Neuronal stem cell (in vitro differentiated cells): ENCODE data around the gene PRORP.

Source experiments
- DNase-seq: peaks from one replicate; pipeline ENCODE4 v3.0.0-alpha.2; 2013; ENCODE audit warnings: low spot score
- H2AFZ ChIP-seq: one replicate; pipeline ENCODE4 v1.6.1; 2013; ENCODE audit warnings: mild to moderate bottlenecking, low read length, inconsistent platforms
- H2AK5ac ChIP-seq: 2 replicates; pipeline ENCODE4 v1.6.1; 2013; ENCODE audit warnings: low read depth, mild to moderate bottlenecking, inconsistent platforms, low read length, moderate library complexity, mixed read lengths
- H2BK120ac ChIP-seq: 2 replicates; pipeline ENCODE4 v1.6.1; 2013; ENCODE audit warnings: low read depth, mild to moderate bottlenecking, inconsistent platforms, low read length, moderate library complexity, mixed read lengths
- H2BK12ac ChIP-seq: one replicate; pipeline ENCODE4 v1.6.1; 2013; ENCODE audit warnings: low read length, inconsistent platforms
- H2BK15ac ChIP-seq: 2 replicates; pipeline ENCODE4 v1.6.1; 2013; ENCODE audit warnings: mild to moderate bottlenecking, low read length, inconsistent platforms, mixed read lengths
- H2BK5ac ChIP-seq: one replicate; pipeline ENCODE4 v1.6.1; 2013; ENCODE audit warnings: inconsistent platforms, mild to moderate bottlenecking, low read length, moderate library complexity
- H3K14ac ChIP-seq: one replicate; pipeline ENCODE4 v1.6.1; 2013; ENCODE audit warnings: low read length, inconsistent platforms
- H3K18ac ChIP-seq: 2 replicates; pipeline ENCODE4 v1.6.1; 2013; ENCODE audit warnings: low read length, inconsistent platforms
- H3K23ac ChIP-seq: 2 replicates; pipeline ENCODE4 v1.6.1; 2013; ENCODE audit warnings: low read depth, mild to moderate bottlenecking, mixed read lengths, low read length, inconsistent platforms; ENCODE audit not compliant: poor library complexity
- H3K27ac ChIP-seq: replicated peaks from 3 replicates; pipeline ENCODE4 v1.5.1; 2013; ENCODE audit warnings: low read length, inconsistent platforms
- H3K27me3 ChIP-seq, 3 experiments: 2 replicates each; pipeline ENCODE4 v1.6.1; 2013; ENCODE audit warnings: low read length in 3 of 3, mild to moderate bottlenecking in 2 of 3, inconsistent platforms in 1 of 3, low read depth in 1 of 3, mixed read lengths in 1 of 3, moderate library complexity in 1 of 3; ENCODE audit not compliant: control insufficient read depth in 3 of 3, insufficient read depth in 3 of 3
- H3K36me3 ChIP-seq, 2 donors: replicated peaks in 1 of 2; 2 replicates each; pipeline ENCODE4 v1.6.1; 2013; ENCODE audit warnings: low read length in 2 of 2; ENCODE audit not compliant: control insufficient read depth in 2 of 2, insufficient read depth in 2 of 2
- H3K4ac ChIP-seq: 2 replicates; pipeline ENCODE4 v1.6.1; 2013; ENCODE audit warnings: inconsistent platforms, mild to moderate bottlenecking, low read length, moderate library complexity
- H3K4me1 ChIP-seq, 2 donors: 1 replicate in 1 of 2; 2 replicates in 1 of 2; pipeline ENCODE4 v1.6.1; 2013; ENCODE audit warnings: low read length in 2 of 2, low read depth in 1 of 2; ENCODE audit not compliant: control insufficient read depth in 2 of 2, insufficient read depth in 1 of 2
- H3K4me2 ChIP-seq: one replicate; pipeline ENCODE4 v1.6.1; 2013; ENCODE audit warnings: mild to moderate bottlenecking, low read length, inconsistent platforms; ENCODE audit not compliant: insufficient read depth, poor library complexity, severe bottlenecking
- H3K4me3 ChIP-seq, 2 donors: 2 replicates each; pipeline ENCODE4 v1.5.1; 2013; ENCODE audit warnings: low read length in 2 of 2, mild to moderate bottlenecking in 2 of 2, inconsistent platforms in 1 of 2, moderate library complexity in 1 of 2
- H3K79me1 ChIP-seq: one replicate; pipeline ENCODE4 v1.6.1; 2013; ENCODE audit warnings: low read depth, mild to moderate bottlenecking, inconsistent platforms, low read length, moderate library complexity
- H3K9ac ChIP-seq: one replicate; pipeline ENCODE4 v1.6.1; 2013; ENCODE audit warnings: mild to moderate bottlenecking, low read depth, low read length, inconsistent platforms; ENCODE audit not compliant: poor library complexity
- H3K9me3 ChIP-seq, 2 donors: replicated peaks in 1 of 2; 2 replicates each; pipeline versions ENCODE3 to v1.6.1; 2013; ENCODE audit warnings: low read length in 2 of 2, mild to moderate bottlenecking in 2 of 2, inconsistent platforms in 1 of 2, low read depth in 1 of 2, mixed read lengths in 1 of 2, moderate library complexity in 1 of 2; ENCODE audit not compliant: control insufficient read depth in 2 of 2, insufficient read depth in 1 of 2
- H4K8ac ChIP-seq: one replicate; pipeline ENCODE4 v1.6.1; 2013; ENCODE audit warnings: low read depth, mild to moderate bottlenecking, inconsistent platforms, low read length, moderate library complexity
- H4K91ac ChIP-seq: one replicate; pipeline ENCODE4 v1.6.1; 2013; ENCODE audit warnings: low read length, low read depth, mild to moderate bottlenecking, inconsistent platforms; ENCODE audit not compliant: poor library complexity
- WGBS, 2 donors: extraction: QIAGEN DNeasy Blood & Tissue Kit; methylation state at CpG; one replicate each; pipeline ENCODE4 v1.1.7; 2013; ENCODE audit warnings: missing lambda C conversion rate in 2 of 2, mixed read lengths in 1 of 2; ENCODE audit not compliant: insufficient read length in 2 of 2, insufficient replicate concordance in 1 of 2; ENCODE audit errors: extremely low coverage in 2 of 2; 5-methylcytosine and 5-hydroxymethylcytosine counted together

PRORP gene

GRCh38 chr14:35123388-35123703, 994 bp downstream of the PRORP start:
- no peak overlapping the region for H2BK5ac ChIP-seq
- H2AK5ac ChIP-seq = no peak overlapping the region
- peak overlapping the region in 1 of 2 donors; percentile 73 for H3K4me3 ChIP-seq
- no peak overlapping the region for H2BK12ac ChIP-seq
- H4K8ac ChIP-seq = no peak overlapping the region
- peak overlapping the region; percentile 90 for H3K4me2 ChIP-seq
- no peak overlapping the region for H3K27ac ChIP-seq
- H3K14ac ChIP-seq = no peak overlapping the region
- no peak overlapping the region for H4K91ac ChIP-seq
- H3K79me1 ChIP-seq = no peaks in the 10 kb centered on the region
- H3K36me3 ChIP-seq = peaks cover 0 to 34% of the 10 kb centered on the region in 2 donors
- H3K4ac ChIP-seq = no peak overlapping the region
- DNase-seq = no peak
- no peak overlapping the region for H2BK120ac ChIP-seq
- peak overlapping the region; percentile 95 for H2AFZ ChIP-seq
- no peaks in the 10 kb centered on the region for H3K9me3 ChIP-seq
- H3K18ac ChIP-seq = no peak overlapping the region
- H3K9ac ChIP-seq = no peak overlapping the region
- no CpG with 5 or more reads among the region's 3 CpGs for WGBS, 2 donors
- H3K27me3 ChIP-seq = no peaks in the 10 kb centered on the region
- H3K4me1 ChIP-seq = peaks cover 1 to 6% of the 10 kb centered on the region in 2 donors
- no peak overlapping the region for H2BK15ac ChIP-seq
- no peak overlapping the region for H3K23ac ChIP-seq

GRCh38 chr14:35124127-35124526, 1.8 kb downstream of the PRORP start:
- Histone ChIP-seq H2BK5ac (no peak overlapping the region), H3K9ac (no peak overlapping the region), H2AK5ac (no peak overlapping the region), H3K27ac (no peak overlapping the region), H3K79me1 (no peaks in the 10 kb centered on the region), H4K8ac (no peak overlapping the region), H2BK120ac (no peak overlapping the region), H3K4me3 (no peak overlapping the region), H4K91ac (no peak overlapping the region), H3K23ac (no peak overlapping the region), H3K27me3 (no peaks in the 10 kb centered on the region), H2AFZ (no peak overlapping the region), H3K4me2 (no peak overlapping the region), H3K36me3 (peaks cover 0 to 32% of the 10 kb centered on the region in 2 donors), H3K18ac (no peak overlapping the region), H2BK12ac (no peak overlapping the region), H2BK15ac (no peak overlapping the region), H3K4me1 (peaks cover 1 to 6% of the 10 kb centered on the region in 2 donors), H3K4ac (no peak overlapping the region), H3K9me3 (no peaks in the 10 kb centered on the region), H3K14ac (no peak overlapping the region)
- DNase-seq = no peak
- WGBS, 2 donors = no CpG with 5 or more reads among the region's 1 CpG

DNA sequence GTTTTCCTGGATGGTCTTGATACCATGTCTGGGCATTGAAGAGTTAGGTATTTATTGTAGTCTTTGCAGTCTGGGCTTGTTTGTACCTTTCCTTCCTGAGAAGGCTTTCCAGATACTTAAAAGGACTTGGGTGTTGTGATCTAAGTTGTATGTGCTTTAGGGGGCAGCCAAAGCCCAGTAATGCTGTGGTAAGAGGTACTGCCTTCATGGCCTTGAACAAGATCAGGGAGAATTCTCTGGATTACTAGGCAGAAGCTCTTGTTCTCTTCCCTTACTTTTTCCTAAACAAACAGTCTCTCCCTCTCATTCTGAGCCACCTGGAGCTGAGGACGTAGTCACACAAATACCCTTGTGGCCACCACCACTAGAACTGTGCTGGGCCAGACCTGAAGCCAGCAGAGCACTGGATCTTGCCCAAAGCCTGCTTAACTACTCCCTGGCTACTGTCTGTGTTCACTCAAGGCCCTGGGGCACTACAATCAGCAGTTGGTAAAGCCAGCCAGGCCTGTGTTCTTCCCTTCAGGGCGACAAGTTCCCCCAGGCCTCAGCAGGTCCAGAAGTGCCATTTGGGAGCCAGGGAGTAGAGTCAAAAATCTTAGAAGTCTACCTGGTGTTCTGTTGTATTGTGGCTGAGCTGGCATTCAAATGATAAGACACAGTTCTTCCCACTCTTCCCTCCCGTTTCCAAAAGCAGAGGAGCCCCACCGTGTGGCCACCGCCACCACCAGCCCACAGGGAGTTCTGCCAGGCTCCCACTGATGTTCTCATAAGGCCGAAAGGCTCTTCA, 11.4 kb downstream of the PRORP start:
- no peak for DNase-seq
- peaks cover 0 to 13% of the 10 kb centered on the region in 2 donors for H3K9me3 ChIP-seq
- no peak overlapping the region for H3K23ac ChIP-seq
- H3K27me3 ChIP-seq = no peaks in the 10 kb centered on the region
- WGBS, 2 donors = no CpG with 5 or more reads among the region's 6 CpGs
- no peak overlapping the region for H3K4me2 ChIP-seq
- no peak overlapping the region for H2BK120ac ChIP-seq
- no peak overlapping the region for H3K14ac ChIP-seq
- H3K79me1 ChIP-seq = peaks cover 2% of the 10 kb centered on the region
- H3K4me3 ChIP-seq = no peak overlapping the region
- H3K4ac ChIP-seq = no peak overlapping the region
- H2BK5ac ChIP-seq = no peak overlapping the region
- no peak overlapping the region for H2BK12ac ChIP-seq
- no peak overlapping the region for H2AFZ ChIP-seq
- H3K27ac ChIP-seq = no peak overlapping the region
- H4K8ac ChIP-seq = no peak overlapping the region
- no peak overlapping the region for H3K9ac ChIP-seq
- H3K4me1 ChIP-seq = no peaks in the 10 kb centered on the region
- no peak overlapping the region for H4K91ac ChIP-seq
- H2BK15ac ChIP-seq = no peak overlapping the region
- no peak overlapping the region for H2AK5ac ChIP-seq
- no peak overlapping the region for H3K18ac ChIP-seq
- H3K36me3 ChIP-seq = peaks cover 5 to 43% of the 10 kb centered on the region in 2 donors

DNA sequence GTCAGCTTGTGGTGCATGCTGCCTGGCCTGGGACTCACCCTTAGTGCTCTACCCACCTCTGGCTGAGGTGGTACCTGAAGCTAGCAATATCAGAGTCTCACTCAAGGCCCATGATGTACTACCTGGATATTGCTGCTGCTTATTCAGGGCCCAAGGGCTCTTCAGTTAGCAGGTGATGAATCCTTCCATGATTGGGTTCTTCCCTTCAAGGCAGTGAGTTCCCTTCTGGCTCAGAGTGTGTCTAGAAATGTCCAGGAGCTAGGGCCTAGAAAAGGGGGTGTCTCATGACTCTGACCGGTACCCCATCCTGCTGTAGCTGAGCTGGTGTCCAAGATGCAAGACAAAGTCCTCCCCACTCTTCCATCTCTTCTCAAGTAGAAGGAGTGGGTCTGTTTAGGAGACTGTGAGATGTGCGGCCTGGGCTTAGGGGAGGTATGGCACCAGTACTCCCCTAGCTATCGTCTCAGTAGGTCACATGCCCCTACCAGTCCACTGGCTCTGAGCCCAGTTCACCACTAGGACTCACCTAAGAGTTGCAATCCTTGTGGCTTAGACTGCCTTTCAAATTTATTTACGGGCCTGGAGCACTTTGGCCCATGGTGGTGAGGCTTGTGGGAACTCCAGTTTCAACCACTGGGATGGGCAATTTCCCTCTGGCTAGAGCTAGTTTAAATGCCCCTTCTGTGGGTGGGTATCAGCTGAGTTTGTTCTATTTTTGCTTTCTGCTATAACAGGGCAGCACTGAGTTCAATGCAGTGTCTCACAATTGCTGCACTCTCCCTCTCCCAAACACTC, 12.2 kb downstream of the PRORP start:
- H4K91ac ChIP-seq = no peak overlapping the region
- no peak overlapping the region for H3K23ac ChIP-seq
- no peak overlapping the region for H3K18ac ChIP-seq
- H2BK12ac ChIP-seq = no peak overlapping the region
- H3K27me3 ChIP-seq = no peaks in the 10 kb centered on the region
- H2BK15ac ChIP-seq = no peak overlapping the region
- no peak overlapping the region for H2BK5ac ChIP-seq
- no peak overlapping the region for H2AFZ ChIP-seq
- H4K8ac ChIP-seq = no peak overlapping the region
- H3K14ac ChIP-seq = no peak overlapping the region
- WGBS, 2 donors = no CpG with 5 or more reads among the region's 4 CpGs
- no peak overlapping the region for H2BK120ac ChIP-seq
- H3K4me2 ChIP-seq = no peak overlapping the region
- peaks cover 5 to 37% of the 10 kb centered on the region in 2 donors for H3K36me3 ChIP-seq
- H2AK5ac ChIP-seq = no peak overlapping the region
- no peak overlapping the region for H3K9ac ChIP-seq
- H3K27ac ChIP-seq = no peak overlapping the region
- no peak for DNase-seq
- H3K9me3 ChIP-seq = peaks cover 0 to 13% of the 10 kb centered on the region in 2 donors
- H3K4ac ChIP-seq = no peak overlapping the region
- peaks cover 2% of the 10 kb centered on the region for H3K79me1 ChIP-seq
- H3K4me1 ChIP-seq = no peaks in the 10 kb centered on the region
- no peak overlapping the region for H3K4me3 ChIP-seq
